ENCODE data around the gene ZSCAN12. TPM values are rescaled to one million over a fixed set of nuclear protein-coding genes. Genes with fewer than 3 reads are reported as not detected.

Gene ZSCAN12
- total and polyA plus RNA-seq, 10 donors = 1.8 to 10.3 (median 7.9) TPM

DNA sequence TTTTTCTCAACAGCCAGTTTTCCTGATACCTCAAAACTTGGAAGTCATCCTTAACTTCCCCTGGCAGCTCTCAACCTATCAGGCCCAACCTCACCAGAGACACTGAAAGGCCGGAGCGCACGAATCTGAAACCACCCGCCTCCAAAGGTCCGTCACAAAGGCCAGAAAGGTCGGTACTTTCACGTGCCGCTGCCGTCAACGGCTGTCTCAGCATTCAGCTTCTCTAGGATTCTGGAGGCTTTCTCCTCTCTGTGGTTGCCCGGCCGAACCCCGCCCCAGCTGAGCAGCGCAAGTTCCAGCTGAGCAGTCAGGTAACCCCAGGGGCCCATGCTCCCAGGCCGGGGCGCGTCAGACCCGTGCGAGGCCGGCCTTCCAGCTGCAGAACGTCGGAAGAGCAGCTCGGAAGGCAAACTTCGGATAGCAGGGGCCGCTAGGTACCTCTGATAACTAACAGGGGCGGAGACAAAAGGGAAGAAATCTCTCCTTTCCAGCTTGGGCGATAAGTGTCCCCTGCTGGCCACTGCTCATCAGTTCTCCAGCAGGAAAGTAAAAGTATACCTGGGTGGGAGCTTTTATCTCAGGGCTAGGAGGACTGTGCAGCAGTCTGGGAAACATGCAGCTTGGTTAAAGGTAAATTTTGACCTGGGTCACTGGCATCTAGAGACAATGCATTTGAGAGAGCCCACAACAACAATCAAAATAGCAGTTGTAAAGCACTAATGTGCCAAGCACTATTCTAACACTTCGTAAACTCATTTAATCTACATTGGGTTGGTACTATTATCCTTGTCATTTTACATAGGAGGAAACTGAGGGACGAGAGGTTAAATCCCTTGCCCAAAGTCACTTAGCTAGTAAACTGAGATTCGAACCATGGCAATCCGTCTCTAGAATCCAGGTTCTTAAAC is 16.1 kb downstream of the ZSCAN12 start:
- TF ChIP-seq, protein P1, sequence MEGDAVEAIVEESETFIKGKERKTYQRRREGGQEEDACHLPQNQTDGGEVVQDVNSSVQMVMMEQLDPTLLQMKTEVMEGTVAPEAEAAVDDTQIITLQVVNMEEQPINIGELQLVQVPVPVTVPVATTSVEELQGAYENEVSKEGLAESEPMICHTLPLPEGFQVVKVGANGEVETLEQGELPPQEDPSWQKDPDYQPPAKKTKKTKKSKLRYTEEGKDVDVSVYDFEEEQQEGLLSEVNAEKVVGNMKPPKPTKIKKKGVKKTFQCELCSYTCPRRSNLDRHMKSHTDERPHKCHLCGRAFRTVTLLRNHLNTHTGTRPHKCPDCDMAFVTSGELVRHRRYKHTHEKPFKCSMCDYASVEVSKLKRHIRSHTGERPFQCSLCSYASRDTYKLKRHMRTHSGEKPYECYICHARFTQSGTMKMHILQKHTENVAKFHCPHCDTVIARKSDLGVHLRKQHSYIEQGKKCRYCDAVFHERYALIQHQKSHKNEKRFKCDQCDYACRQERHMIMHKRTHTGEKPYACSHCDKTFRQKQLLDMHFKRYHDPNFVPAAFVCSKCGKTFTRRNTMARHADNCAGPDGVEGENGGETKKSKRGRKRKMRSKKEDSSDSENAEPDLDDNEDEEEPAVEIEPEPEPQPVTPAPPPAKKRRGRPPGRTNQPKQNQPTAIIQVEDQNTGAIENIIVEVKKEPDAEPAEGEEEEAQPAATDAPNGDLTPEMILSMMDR (IDR thresholded peaks at IDR 0.05 in 8 of 11, conservative IDR thresholded peaks at IDR 0.05 in 3 of 11) = peak in 8 of 11 experiments; percentile 21 to 49 (median 38)
- no peak for TF ChIP-seq POLR2A (IDR thresholded peaks at IDR 0.05)
- TF ChIP-seq POLR2AphosphoS5 (IDR thresholded peaks at IDR 0.05) = peak; percentile 80 to 83 (median 82)
- Histone ChIP-seq H3K9me3 (peaks cover 0 to 16% (median 10%) of the 10 kb centered on the region in 8 donors), H3K4me1 (peaks cover 0 to 19% (median 11%) of the 10 kb centered on the region in 6 donors), H3K27me3 (replicated peaks in 1 of 7) (no peaks in the 10 kb centered on the region), H3K36me3 (peaks cover 0 to 78% (median 33%) of the 10 kb centered on the region in 6 donors), H3K4me3 (peak overlapping the region; percentile 3 to 68 (median 27)), H3K27ac (peak overlapping the region; percentile 43 to 85 (median 76))
- intact Hi-C loops (cut with DNase I; ENCODE audit: low total_unique reads) = no loop called here
- 15 to 26% (median 16%) methylated on average over 29 to 31 of the region's 31 CpGs for WGBS, 5 donors
- peak; percentile 93 for DNase-seq

DNA sequence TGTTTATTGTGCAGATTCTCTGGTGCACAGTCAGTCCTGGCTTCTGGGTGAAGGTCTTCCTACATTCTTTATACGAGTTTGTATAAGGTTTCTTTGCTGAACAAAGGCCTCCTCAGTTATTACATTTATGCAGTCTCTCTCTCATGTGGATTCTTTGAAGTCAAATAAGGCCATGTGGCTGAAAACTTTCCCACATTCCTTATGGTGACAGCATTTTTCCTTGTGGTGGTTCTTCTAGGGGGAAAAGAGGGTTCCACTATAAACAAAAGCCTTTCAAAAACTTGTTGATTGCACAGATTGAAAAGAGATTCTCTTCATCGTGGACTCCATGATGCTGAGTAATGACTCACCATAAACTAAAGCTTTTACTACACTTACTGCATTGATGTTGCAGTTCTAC is 19.2 kb downstream of the ZSCAN12 start:
- no peak for DNase-seq
- Histone ChIP-seq H3K27me3 (replicated peaks in 1 of 7) (no peaks in the 10 kb centered on the region), H3K4me1 (peaks cover 0 to 19% (median 9%) of the 10 kb centered on the region in 6 donors), H3K27ac (no peak overlapping the region), H3K36me3 (peaks cover 0 to 65% (median 25%) of the 10 kb centered on the region in 6 donors), H3K9me3 (peaks cover 0 to 22% (median 16%) of the 10 kb centered on the region in 8 donors), H3K4me3 (no peak overlapping the region)
- intact Hi-C loops (cut with DNase I; ENCODE audit: low total_unique reads) = no loop called here
- 90 to 99% (median 93%) methylated on average over 2 of the region's 2 CpGs for WGBS, 5 donors
- no peak for TF ChIP-seq POLR2AphosphoS5 (IDR thresholded peaks at IDR 0.05)
- TF ChIP-seq, protein P1 (IDR thresholded peaks at IDR 0.05 in 8 of 11, conservative IDR thresholded peaks at IDR 0.05 in 3 of 11) = no peak
- TF ChIP-seq POLR2A (IDR thresholded peaks at IDR 0.05) = no peak

DNA sequence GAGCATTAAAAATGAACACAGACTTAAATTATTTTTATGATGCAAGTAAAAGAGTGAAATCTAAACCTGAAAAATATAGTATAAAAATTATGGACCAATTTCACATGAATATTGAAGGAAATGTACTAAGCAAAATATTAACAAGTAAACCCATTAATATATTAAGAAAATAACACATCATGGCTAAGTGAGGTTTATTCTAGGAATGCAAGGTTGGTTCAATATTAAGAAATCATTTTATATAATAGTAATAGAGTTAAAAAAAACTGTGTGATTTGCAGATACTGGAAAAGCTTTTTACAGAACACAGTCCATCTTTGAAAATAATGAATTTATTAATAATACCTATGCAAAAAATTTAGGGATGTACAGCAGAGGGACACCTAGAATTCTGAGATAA is 20.9 kb downstream of the ZSCAN12 start:
- Histone ChIP-seq H3K36me3 (peaks cover 0 to 60% (median 25%) of the 10 kb centered on the region in 6 donors), H3K4me3 (no peak overlapping the region), H3K27ac (no peak overlapping the region), H3K4me1 (peaks cover 0 to 14% (median 8%) of the 10 kb centered on the region in 6 donors), H3K27me3 (replicated peaks in 1 of 7) (no peaks in the 10 kb centered on the region), H3K9me3 (peaks cover 0 to 22% (median 16%) of the 10 kb centered on the region in 8 donors)
- TF ChIP-seq, protein P1 (IDR thresholded peaks at IDR 0.05 in 8 of 11, conservative IDR thresholded peaks at IDR 0.05 in 3 of 11) = no peak
- TF ChIP-seq POLR2A (IDR thresholded peaks at IDR 0.05) (no peak), POLR2AphosphoS5 (IDR thresholded peaks at IDR 0.05) (no peak)
- no peak for DNase-seq
- intact Hi-C loops (cut with DNase I; ENCODE audit: low total_unique reads) = no loop called here

DNA sequence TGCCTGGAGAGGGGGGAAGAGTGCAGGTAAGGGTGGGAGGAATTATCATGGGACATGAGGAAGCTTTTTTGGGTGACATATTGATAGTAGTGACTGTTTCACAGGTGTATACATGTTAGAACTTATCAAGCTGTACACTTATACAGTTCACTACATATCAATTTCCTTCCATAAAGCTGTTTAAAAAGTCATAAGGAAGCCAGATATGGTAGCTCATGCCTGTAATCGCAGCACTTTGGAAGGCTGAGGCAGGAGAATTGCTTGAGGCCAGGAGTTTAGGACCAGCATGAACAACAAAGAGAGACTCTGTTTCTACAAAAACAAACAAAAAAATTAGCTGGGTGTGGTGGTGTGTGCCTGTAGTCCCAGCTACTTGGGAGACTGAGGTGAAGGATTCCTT is 21.7 kb downstream of the ZSCAN12 start:
- peaks cover 0 to 60% (median 25%) of the 10 kb centered on the region in 6 donors for H3K36me3 ChIP-seq
- peaks cover 0 to 9% (median 5%) of the 10 kb centered on the region in 6 donors for H3K4me1 ChIP-seq
- H3K27me3 ChIP-seq (replicated peaks in 1 of 7) = no peaks in the 10 kb centered on the region
- no peak overlapping the region for H3K27ac ChIP-seq
- intact Hi-C loops (cut with DNase I; ENCODE audit: low total_unique reads) = no loop called here
- WGBS, 5 donors = 90 to 100% (median 95%) methylated on average over 1 of the region's 1 CpG
- TF ChIP-seq POLR2A (IDR thresholded peaks at IDR 0.05) = no peak
- TF ChIP-seq, protein P1 (IDR thresholded peaks at IDR 0.05 in 8 of 11, conservative IDR thresholded peaks at IDR 0.05 in 3 of 11) = no peak
- TF ChIP-seq POLR2AphosphoS5 (IDR thresholded peaks at IDR 0.05) = no peak
- peaks cover 0 to 22% (median 16%) of the 10 kb centered on the region in 8 donors for H3K9me3 ChIP-seq
- DNase-seq = no peak
- no peak overlapping the region for H3K4me3 ChIP-seq

Measured in spleen (tissue), 11 donors.